Measurements from ENCODE around the gene PTRHD1. TPM values are rescaled to one million over a fixed set of nuclear protein-coding genes. Genes with fewer than 3 reads are reported as not detected.
A peak's percentile ranks its signal among the peaks of the same experiment; 100 is the strongest.

PTRHD1 gene
- total and polyA plus RNA-seq, 2 donors from 2014 or later, result 21.7 to 56.4 TPM

DNA sequence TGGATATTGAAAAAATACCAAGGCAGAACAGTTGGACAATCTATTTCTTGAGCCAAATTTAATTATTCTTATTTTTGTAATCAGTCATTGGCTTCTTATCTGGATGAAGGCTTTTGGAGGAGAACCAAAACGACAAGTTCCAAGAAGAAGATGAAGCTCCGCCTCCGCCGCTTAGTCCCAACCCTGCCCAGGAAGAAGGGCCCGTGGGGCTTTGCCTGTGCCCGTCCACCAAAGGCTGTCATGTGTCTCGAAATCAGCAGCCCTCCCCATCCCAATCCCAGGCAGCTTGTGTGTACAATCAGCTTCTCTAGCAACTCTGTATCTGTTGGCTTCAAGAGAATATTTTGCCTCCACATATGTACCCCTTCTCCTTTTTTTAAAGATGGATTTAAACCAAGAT, 24.6 kb downstream of the PTRHD1 start:
- no peaks in the 10 kb centered on the region for H3K4me1 ChIP-seq (ENCODE audit: control insufficient read depth in 2 of 3, insufficient read depth in 2 of 3, low read depth in 1 of 3, low read length in 3 of 3)
- intact Hi-C loops (cut with DNase I), result no loop called here
- FAIRE-seq (no peak), DNase-seq (peak in 1 of 5 donors; percentile 88)
- H3K9me3 ChIP-seq (ENCODE audit: control insufficient read depth in 2 of 3, insufficient read depth in 1 of 3, low read length in 3 of 3), result no peaks in the 10 kb centered on the region
- H3K27me3 ChIP-seq (ENCODE audit: control insufficient read depth, insufficient read depth, low read length), result no peaks in the 10 kb centered on the region
- TF ChIP-seq, protein P1, sequence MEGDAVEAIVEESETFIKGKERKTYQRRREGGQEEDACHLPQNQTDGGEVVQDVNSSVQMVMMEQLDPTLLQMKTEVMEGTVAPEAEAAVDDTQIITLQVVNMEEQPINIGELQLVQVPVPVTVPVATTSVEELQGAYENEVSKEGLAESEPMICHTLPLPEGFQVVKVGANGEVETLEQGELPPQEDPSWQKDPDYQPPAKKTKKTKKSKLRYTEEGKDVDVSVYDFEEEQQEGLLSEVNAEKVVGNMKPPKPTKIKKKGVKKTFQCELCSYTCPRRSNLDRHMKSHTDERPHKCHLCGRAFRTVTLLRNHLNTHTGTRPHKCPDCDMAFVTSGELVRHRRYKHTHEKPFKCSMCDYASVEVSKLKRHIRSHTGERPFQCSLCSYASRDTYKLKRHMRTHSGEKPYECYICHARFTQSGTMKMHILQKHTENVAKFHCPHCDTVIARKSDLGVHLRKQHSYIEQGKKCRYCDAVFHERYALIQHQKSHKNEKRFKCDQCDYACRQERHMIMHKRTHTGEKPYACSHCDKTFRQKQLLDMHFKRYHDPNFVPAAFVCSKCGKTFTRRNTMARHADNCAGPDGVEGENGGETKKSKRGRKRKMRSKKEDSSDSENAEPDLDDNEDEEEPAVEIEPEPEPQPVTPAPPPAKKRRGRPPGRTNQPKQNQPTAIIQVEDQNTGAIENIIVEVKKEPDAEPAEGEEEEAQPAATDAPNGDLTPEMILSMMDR (IDR thresholded peaks at IDR 0.05; ENCODE audit: borderline replicate concordance, extremely low read depth, insufficient read depth), result no peak
- no peak overlapping the region for H3K4me3 ChIP-seq (ENCODE audit: low read length in 3 of 3)
- H3K9ac ChIP-seq (ENCODE audit: low read length in 3 of 3), result no peak overlapping the region
- peaks cover 10 to 27% (median 14%) of the 10 kb centered on the region in 3 donors for H3K36me3 ChIP-seq (ENCODE audit: control insufficient read depth in 2 of 3, insufficient read depth in 3 of 3, low read length in 3 of 3)
- no peak overlapping the region for H3K27ac ChIP-seq (ENCODE audit: low read depth in 2 of 2, low read length in 2 of 2)

DNA sequence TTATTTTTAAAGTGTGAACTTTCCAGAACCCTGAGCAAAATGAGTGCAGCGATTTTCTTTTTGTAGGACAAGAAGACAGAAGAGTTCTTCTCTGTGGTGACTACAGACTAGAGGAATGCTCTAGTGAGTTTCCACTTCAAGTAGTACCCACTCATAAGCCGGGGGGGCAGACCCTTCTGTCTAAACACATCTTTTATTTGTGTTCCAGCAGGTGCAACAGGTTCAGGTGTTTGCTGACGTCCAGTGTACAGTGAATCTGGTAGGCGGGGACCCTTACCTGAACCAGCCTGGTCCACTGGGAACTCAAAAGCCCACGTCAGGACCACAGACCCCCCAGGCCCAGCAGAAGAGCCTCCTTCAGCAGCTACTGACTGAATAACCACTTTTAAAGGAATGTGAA, 25.2 kb downstream of the PTRHD1 start:
- DNase-seq, result no peak
- H3K9ac ChIP-seq (ENCODE audit: low read length in 3 of 3), result no peak overlapping the region
- H3K9me3 ChIP-seq (ENCODE audit: control insufficient read depth in 2 of 3, insufficient read depth in 1 of 3, low read length in 3 of 3), result no peaks in the 10 kb centered on the region
- no peak overlapping the region for H3K27ac ChIP-seq (ENCODE audit: low read depth in 2 of 2, low read length in 2 of 2)
- no peak for FAIRE-seq
- intact Hi-C loops (cut with DNase I), result no loop called here
- H3K27me3 ChIP-seq (ENCODE audit: control insufficient read depth, insufficient read depth, low read length), result no peaks in the 10 kb centered on the region
- no peaks in the 10 kb centered on the region for H3K4me1 ChIP-seq (ENCODE audit: control insufficient read depth in 2 of 3, insufficient read depth in 2 of 3, low read depth in 1 of 3, low read length in 3 of 3)
- TF ChIP-seq, protein P1 (IDR thresholded peaks at IDR 0.05; ENCODE audit: borderline replicate concordance, extremely low read depth, insufficient read depth), result no peak
- no peak overlapping the region for H3K4me3 ChIP-seq (ENCODE audit: low read length in 3 of 3)
- H3K36me3 ChIP-seq (ENCODE audit: control insufficient read depth in 2 of 3, insufficient read depth in 3 of 3, low read length in 3 of 3), result peaks cover 10 to 27% (median 14%) of the 10 kb centered on the region in 3 donors

DNA sequence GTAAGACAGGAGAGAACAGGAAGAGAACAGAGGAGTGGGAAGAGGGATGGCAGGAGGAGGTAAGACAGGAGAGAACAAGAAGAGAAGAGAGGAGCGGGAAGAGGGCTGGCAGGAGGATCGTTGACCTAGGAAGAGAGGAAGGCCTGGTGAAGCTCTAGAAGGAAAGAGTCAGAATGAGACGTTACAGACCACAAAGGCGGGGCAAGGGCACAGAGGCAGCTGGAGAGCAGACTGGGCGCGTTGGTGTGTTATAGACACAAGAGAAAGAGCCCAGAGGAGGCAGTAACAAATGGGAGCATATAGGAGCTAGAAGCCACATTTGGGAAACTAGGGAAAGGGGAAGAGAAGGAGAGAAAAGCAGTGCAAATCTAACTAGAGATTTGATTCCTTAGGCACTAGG, 26.6 kb downstream of the PTRHD1 start:
- peaks cover 16 to 31% (median 18%) of the 10 kb centered on the region in 3 donors for H3K36me3 ChIP-seq (ENCODE audit: control insufficient read depth in 2 of 3, insufficient read depth in 3 of 3, low read length in 3 of 3)
- TF ChIP-seq, protein P1 (IDR thresholded peaks at IDR 0.05; ENCODE audit: borderline replicate concordance, extremely low read depth, insufficient read depth), result no peak
- intact Hi-C loops (cut with DNase I), result no loop called here
- DNase-seq, result no peak
- H3K9ac ChIP-seq (ENCODE audit: low read length in 3 of 3), result no peak overlapping the region
- H3K4me3 ChIP-seq (ENCODE audit: low read length in 3 of 3), result no peak overlapping the region
- FAIRE-seq, result no peak
- H3K27ac ChIP-seq (ENCODE audit: low read depth in 2 of 2, low read length in 2 of 2), result no peak overlapping the region
- no peaks in the 10 kb centered on the region for H3K9me3 ChIP-seq (ENCODE audit: control insufficient read depth in 2 of 3, insufficient read depth in 1 of 3, low read length in 3 of 3)
- H3K27me3 ChIP-seq (ENCODE audit: control insufficient read depth, insufficient read depth, low read length), result no peaks in the 10 kb centered on the region
- H3K4me1 ChIP-seq (ENCODE audit: control insufficient read depth in 2 of 3, insufficient read depth in 2 of 3, low read depth in 1 of 3, low read length in 3 of 3), result no peaks in the 10 kb centered on the region

DNA sequence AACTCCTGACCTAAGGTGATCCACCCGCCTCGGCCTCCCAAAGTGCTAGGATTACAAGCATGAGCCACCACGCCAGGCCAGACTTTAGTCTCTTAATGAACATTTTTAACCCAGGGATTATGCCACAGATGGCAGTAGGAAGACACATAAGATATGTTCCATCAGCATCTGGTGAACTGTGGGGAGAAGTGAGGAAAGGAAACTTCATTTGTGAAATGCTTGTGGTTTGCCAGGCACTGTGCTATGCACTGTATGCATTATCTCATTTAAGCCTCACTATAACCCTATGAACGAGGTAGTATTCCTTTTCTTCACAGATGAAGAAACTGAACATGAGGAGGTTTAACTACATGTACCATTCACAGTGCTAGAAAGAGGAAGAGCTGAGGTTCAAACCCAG, 29.3 kb downstream of the PTRHD1 start:
- FAIRE-seq, result no peak
- TF ChIP-seq, protein P1 (IDR thresholded peaks at IDR 0.05; ENCODE audit: borderline replicate concordance, extremely low read depth, insufficient read depth), result no peak
- Histone ChIP-seq H3K9ac (ENCODE audit: low read length in 3 of 3) (no peak overlapping the region), H3K4me3 (ENCODE audit: low read length in 3 of 3) (no peak overlapping the region), H3K36me3 (ENCODE audit: control insufficient read depth in 2 of 3, insufficient read depth in 3 of 3, low read length in 3 of 3) (peaks cover 12 to 27% (median 14%) of the 10 kb centered on the region in 3 donors), H3K27me3 (ENCODE audit: control insufficient read depth, insufficient read depth, low read length) (no peaks in the 10 kb centered on the region), H3K27ac (ENCODE audit: low read depth in 2 of 2, low read length in 2 of 2) (no peak overlapping the region), H3K4me1 (ENCODE audit: control insufficient read depth in 2 of 3, insufficient read depth in 2 of 3, low read depth in 1 of 3, low read length in 3 of 3) (no peaks in the 10 kb centered on the region), H3K9me3 (ENCODE audit: control insufficient read depth in 2 of 3, insufficient read depth in 1 of 3, low read length in 3 of 3) (no peaks in the 10 kb centered on the region)
- intact Hi-C loops (cut with DNase I), result no loop called here
- DNase-seq, result no peak

Data from kidney (tissue), 14 donors.